Calu3 (cell line): ENCODE results near the gene CEP128. TPM values are rescaled to one million over a fixed set of nuclear protein-coding genes. Genes with fewer than 3 reads are reported as not detected.

ENCODE experiments used
- BruUV-seq: library from RNA; stranded (reverse); fragments of 400-500 nt; replicated peaks from 2 replicates; lab custom pipeline; 2021; lab: Mats Ljungman, UMichigan
- CTCF ChIA-PET: fragments of 300-600 bp; sonication (Branson Sonifier 250); formaldehyde crosslinking; loops from one replicate; lab custom pipeline; 2022; ENCODE audit warnings: antibody characterized with exemption; lab: Charles Lee
- DNase-seq: peaks from one replicate; pipeline ENCODE4 v3.0.0; 2022
- H3K27ac Mint-ChIP-seq: one replicate; pipeline ENCODE4 v1.8.0; 2022; ENCODE audit warnings: mixed read lengths; ENCODE audit not compliant: unreplicated experiment
- H3K27me3 Mint-ChIP-seq: one replicate; pipeline ENCODE4 v1.8.0; 2022; ENCODE audit warnings: mixed read lengths; ENCODE audit not compliant: unreplicated experiment
- H3K36me3 Mint-ChIP-seq: one replicate; pipeline ENCODE4 v1.8.0; 2022; ENCODE audit warnings: mild to moderate bottlenecking, moderate library complexity, mixed read lengths; ENCODE audit not compliant: insufficient read depth, unreplicated experiment
- H3K4me1 Mint-ChIP-seq: one replicate; pipeline ENCODE4 v1.8.0; 2022; ENCODE audit warnings: mild to moderate bottlenecking, low read depth, mixed read lengths; ENCODE audit not compliant: unreplicated experiment
- H3K4me3 Mint-ChIP-seq: one replicate; pipeline ENCODE4 v1.8.0; 2022; ENCODE audit warnings: mild to moderate bottlenecking, low read depth, moderate library complexity, mixed read lengths; ENCODE audit not compliant: unreplicated experiment
- H3K9me3 Mint-ChIP-seq: one replicate; pipeline ENCODE4 v1.8.0; 2022; ENCODE audit warnings: low read depth, mixed read lengths; ENCODE audit not compliant: unreplicated experiment
- intact Hi-C: fragments of 100-400 bp; cut with micrococcal nuclease; formaldehyde crosslinking; loops from one replicate; pipeline ENCODE4 v1.10.0; 2022; ENCODE audit not compliant: unreplicated experiment
- total RNA-seq: library from RNA; stranded (reverse); gene quantifications from 2 replicates; pipeline ENCODE4 v1.2.3, GENCODE V29; 2022
- TF ChIP-seq, protein P1 (sequence below): fragments of 200-600 bp; IDR thresholded peaks from one replicate; pipeline ENCODE4 v1.8.0; 2022; ENCODE audit warnings: antibody characterized with exemption; ENCODE audit not compliant: unreplicated experiment

CEP128 gene
- total RNA-seq, 1 experiment from 2014 or later = 22.9 TPM

DNA sequence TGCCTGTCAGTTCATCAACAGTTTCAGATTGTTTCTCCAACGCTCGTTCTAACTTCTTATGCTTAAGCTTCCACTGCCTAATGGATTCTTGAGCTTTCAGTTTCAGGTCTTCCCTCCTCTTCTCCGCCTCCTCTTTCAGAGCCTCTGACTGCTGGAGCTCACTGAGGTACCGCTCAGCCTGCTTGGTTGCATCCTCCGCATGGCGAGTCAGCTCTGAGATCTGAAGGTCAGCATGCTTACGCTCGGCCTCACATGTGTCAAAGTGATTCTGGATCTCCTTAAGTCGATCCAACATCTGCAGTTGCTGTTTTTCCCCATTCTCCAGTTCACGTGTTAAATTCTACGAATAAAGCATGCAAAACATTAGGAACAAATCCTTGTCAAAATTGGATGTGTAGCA is 148.8 kb downstream of the CEP128 start:
- Mint-ChIP-seq H3K27ac (no peak overlapping the region), H3K9me3 (no peaks in the 10 kb centered on the region), H3K4me3 (no peak overlapping the region), H3K36me3 (no peaks in the 10 kb centered on the region), H3K27me3 (no peaks in the 10 kb centered on the region), H3K4me1 (peaks cover 7% of the 10 kb centered on the region)
- intact Hi-C loops = no loop called here
- TF ChIP-seq, protein P1, sequence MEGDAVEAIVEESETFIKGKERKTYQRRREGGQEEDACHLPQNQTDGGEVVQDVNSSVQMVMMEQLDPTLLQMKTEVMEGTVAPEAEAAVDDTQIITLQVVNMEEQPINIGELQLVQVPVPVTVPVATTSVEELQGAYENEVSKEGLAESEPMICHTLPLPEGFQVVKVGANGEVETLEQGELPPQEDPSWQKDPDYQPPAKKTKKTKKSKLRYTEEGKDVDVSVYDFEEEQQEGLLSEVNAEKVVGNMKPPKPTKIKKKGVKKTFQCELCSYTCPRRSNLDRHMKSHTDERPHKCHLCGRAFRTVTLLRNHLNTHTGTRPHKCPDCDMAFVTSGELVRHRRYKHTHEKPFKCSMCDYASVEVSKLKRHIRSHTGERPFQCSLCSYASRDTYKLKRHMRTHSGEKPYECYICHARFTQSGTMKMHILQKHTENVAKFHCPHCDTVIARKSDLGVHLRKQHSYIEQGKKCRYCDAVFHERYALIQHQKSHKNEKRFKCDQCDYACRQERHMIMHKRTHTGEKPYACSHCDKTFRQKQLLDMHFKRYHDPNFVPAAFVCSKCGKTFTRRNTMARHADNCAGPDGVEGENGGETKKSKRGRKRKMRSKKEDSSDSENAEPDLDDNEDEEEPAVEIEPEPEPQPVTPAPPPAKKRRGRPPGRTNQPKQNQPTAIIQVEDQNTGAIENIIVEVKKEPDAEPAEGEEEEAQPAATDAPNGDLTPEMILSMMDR = no peak
- no TSS peak for BruUV-seq
- CTCF ChIA-PET = no interaction called here
- no peak for DNase-seq

DNA sequence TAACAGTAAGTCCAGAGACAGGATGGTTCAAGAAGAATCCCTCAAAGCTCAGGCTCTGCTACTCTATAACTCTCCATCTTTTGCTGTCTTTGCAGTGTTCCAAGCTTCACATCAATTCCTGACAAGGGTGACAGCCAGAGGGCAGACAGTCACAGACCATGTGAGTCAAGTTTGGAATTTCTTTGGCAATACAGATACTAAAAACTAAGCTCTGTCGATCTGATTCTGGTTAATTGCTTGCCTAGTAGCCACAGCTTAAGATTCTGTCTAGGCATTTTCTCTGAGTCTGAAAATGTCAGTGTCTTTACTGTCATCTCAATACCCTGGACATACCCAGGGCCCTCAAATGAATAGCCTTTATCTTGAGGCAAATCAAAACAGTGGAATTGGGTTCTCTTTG is 153.7 kb downstream of the CEP128 start:
- CTCF ChIA-PET = no interaction called here
- Mint-ChIP-seq H3K4me1 (no peaks in the 10 kb centered on the region), H3K27me3 (no peaks in the 10 kb centered on the region), H3K27ac (no peak overlapping the region), H3K9me3 (no peaks in the 10 kb centered on the region), H3K36me3 (no peaks in the 10 kb centered on the region), H3K4me3 (no peak overlapping the region)
- no peak for DNase-seq
- intact Hi-C loops = no loop called here
- no TSS peak for BruUV-seq
- TF ChIP-seq, protein P1 = no peak

DNA sequence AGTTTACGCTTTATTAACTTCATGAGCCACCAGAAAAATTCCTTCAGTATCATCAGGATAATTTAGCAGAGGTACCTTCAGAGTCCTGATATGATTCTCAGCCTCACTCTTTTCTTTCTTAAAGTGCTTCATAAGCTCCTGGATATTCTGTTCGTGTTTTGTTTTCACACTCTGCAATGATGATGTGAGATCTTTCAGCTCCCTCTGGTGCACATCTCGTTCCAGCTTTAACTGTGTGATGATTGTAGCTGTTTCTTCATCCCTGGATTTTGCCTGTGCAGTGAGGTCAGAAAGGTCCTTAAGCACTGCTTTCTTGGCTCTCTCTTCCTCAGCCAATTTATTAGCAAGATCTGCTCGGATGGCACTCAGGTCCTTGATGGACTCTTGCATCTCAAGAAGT is 156.7 kb downstream of the CEP128 start:
- CTCF ChIA-PET = no interaction called here
- intact Hi-C loops = no loop called here

DNA sequence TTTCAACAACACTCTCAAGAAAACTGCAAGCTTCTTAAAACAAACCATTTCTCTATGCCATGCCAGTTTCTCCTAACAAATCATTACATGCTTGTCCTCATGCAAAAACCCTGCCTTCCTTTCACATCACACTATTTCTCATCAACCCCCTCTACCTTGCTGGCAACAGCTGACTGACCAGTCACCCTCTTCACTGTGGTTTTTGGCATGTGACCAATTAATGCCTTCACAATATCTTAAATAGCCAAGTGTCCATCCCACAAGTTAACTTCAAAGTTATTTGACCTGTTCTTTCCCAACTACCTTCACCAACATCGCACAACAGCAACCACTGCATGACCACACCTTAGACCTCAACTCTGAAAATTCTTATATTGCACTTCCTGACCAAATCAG is 159.6 kb downstream of the CEP128 start:
- no peaks in the 10 kb centered on the region for H3K9me3 Mint-ChIP-seq
- no peak overlapping the region for H3K4me3 Mint-ChIP-seq
- no peaks in the 10 kb centered on the region for H3K4me1 Mint-ChIP-seq
- no TSS peak for BruUV-seq
- H3K27ac Mint-ChIP-seq = no peak overlapping the region
- no peaks in the 10 kb centered on the region for H3K27me3 Mint-ChIP-seq
- TF ChIP-seq, protein P1 = no peak
- no peak for DNase-seq
- CTCF ChIA-PET = no interaction called here
- no peaks in the 10 kb centered on the region for H3K36me3 Mint-ChIP-seq
- intact Hi-C loops = no loop called here

More for the DNA sequence above, 156.7 kb downstream of the CEP128 start:
- Mint-ChIP-seq H3K4me3 (no peak overlapping the region), H3K27ac (no peak overlapping the region), H3K27me3 (no peaks in the 10 kb centered on the region), H3K36me3 (no peaks in the 10 kb centered on the region), H3K4me1 (no peaks in the 10 kb centered on the region), H3K9me3 (no peaks in the 10 kb centered on the region)
- TSS peak; percentile 95 for BruUV-seq
- TF ChIP-seq, protein P1 = no peak
- DNase-seq = no peak

DNA sequence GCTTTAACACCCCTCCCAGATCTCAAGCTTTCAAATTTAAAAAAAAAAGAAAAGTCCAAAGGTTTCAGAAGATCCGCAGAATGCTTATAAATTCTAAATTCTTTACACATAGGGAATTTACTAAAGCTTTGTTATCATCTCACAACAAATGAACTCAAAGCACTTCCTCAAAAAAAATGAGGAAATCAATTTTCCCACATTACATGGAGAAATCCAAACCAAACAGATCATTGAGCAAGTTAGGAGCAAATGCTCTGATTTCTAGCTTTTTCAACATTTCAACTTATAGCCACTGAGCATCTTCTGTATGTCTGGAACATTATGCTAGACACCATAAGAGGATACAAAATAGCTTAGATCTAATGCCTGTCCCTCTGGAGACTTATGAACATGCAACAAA is 161.0 kb downstream of the CEP128 start:
- DNase-seq = no peak
- BruUV-seq = no TSS peak
- H3K9me3 Mint-ChIP-seq = no peaks in the 10 kb centered on the region
- CTCF ChIA-PET = no interaction called here
- no peaks in the 10 kb centered on the region for H3K4me1 Mint-ChIP-seq
- H3K27ac Mint-ChIP-seq = no peak overlapping the region
- H3K36me3 Mint-ChIP-seq = no peaks in the 10 kb centered on the region
- H3K4me3 Mint-ChIP-seq = no peak overlapping the region
- intact Hi-C loops = no loop called here
- TF ChIP-seq, protein P1 = no peak
- H3K27me3 Mint-ChIP-seq = no peaks in the 10 kb centered on the region
